NT2/D1 (cell line): Measurements from ENCODE around the gene TRAPPC2L.

Experiments used
- SUZ12 ChIP-seq: IDR thresholded peaks from 2 replicates; pipeline ENCODE4 v1.6.1; 2011; ENCODE audit not compliant: insufficient read length, insufficient read depth; ENCODE audit errors: extremely low read depth
- YY1 ChIP-seq: IDR thresholded peaks from 2 replicates; pipeline ENCODE4 v1.6.1; 2011; ENCODE audit not compliant: insufficient read length, insufficient read depth
- ZNF274 ChIP-seq: IDR thresholded peaks from 2 replicates; pipeline ENCODE4 v1.6.1; 2011; ENCODE audit warnings: mild to moderate bottlenecking, low read depth, low read length

DNA sequence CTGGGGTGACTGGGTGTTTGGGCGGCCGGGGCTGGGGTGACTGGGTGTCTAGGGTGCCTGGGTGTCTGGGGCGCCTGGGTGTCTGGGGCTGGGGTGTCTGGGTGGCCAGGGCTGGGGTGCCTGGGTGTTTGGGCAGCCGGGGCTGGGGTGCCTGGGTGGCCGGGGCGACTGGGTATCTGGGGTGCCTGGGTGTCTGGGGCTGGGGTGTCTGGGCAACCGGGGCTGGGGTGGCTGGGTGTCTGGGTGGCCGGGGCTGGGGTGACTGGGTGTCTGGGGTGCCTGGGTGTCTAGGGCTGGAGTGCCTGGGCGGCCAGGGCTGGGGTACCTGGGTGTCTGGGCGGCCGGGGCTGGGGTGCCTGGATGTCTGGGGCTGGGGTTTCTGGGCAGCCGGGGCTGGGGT lies 31.8 kb upstream of the TRAPPC2L start:
- no peak for TF ChIP-seq ZNF274
- TF ChIP-seq YY1 = no peak
- TF ChIP-seq SUZ12 = no peak
